Liver (tissue), 9 donors: ENCODE measurements around the gene SNAI1. TPM values are rescaled to one million over a fixed set of nuclear protein-coding genes. Genes with fewer than 3 reads are reported as not detected.

Source experiments
- DNase-seq: peaks from one replicate; pipeline ENCODE4 v3.0.0-alpha.2; 2017; ENCODE audit warnings: low spot score
- H3K27ac ChIP-seq, 2 donors: one replicate each; pipeline ENCODE4 v1.7.0; 2013; ENCODE audit warnings: inconsistent platforms in 2 of 2, low read length in 2 of 2, control low read depth in 1 of 2, low read depth in 1 of 2, mild to moderate bottlenecking in 1 of 2
- H3K27me3 ChIP-seq, 4 donors: one replicate each; pipeline versions ENCODE4 v1.6.1 to v1.7.0; 2013; ENCODE audit warnings: low read length in 3 of 4, inconsistent platforms in 1 of 4, mild to moderate bottlenecking in 1 of 4, moderate library complexity in 1 of 4; ENCODE audit not compliant: control insufficient read depth in 4 of 4, insufficient read depth in 4 of 4
- H3K36me3 ChIP-seq, 4 donors: one replicate each; pipeline versions ENCODE4 v1.6.1 to v1.7.0; 2013; ENCODE audit warnings: low read length in 3 of 4, mild to moderate bottlenecking in 3 of 4, low read depth in 1 of 4, moderate library complexity in 1 of 4; ENCODE audit not compliant: control insufficient read depth in 4 of 4, insufficient read depth in 3 of 4
- H3K4me1 ChIP-seq, 4 donors: one replicate each; pipeline versions ENCODE4 v1.6.1 to v1.7.0; 2013; ENCODE audit warnings: low read length in 3 of 4, mild to moderate bottlenecking in 3 of 4, moderate library complexity in 1 of 4; ENCODE audit not compliant: control insufficient read depth in 4 of 4, insufficient read depth in 4 of 4
- H3K4me3 ChIP-seq, 3 donors: one replicate each; pipeline versions ENCODE4 v1.6.1 to v1.7.0; 2013; ENCODE audit warnings: low read length in 3 of 3, control low read depth in 1 of 3, low read depth in 1 of 3, mild to moderate bottlenecking in 1 of 3
- H3K9ac ChIP-seq, 2 donors: one replicate each; pipeline ENCODE4 v1.7.0; 2013; ENCODE audit warnings: low read length in 2 of 2, mild to moderate bottlenecking in 2 of 2, moderate library complexity in 2 of 2, control low read depth in 1 of 2, low read depth in 1 of 2
- H3K9me3 ChIP-seq, 4 donors: one replicate each; pipeline versions ENCODE4 v1.6.1 to v1.7.0; 2013; ENCODE audit warnings: low read length in 3 of 4; ENCODE audit not compliant: control insufficient read depth in 4 of 4
- ATF3 ChIP-seq: IDR thresholded peaks from 2 replicates; pipeline ENCODE4 v1.6.1; 2016; ENCODE audit warnings: antibody characterized with exemption
- CTCF ChIP-seq: fragments of 150-350 bp; IDR thresholded peaks from 2 replicates; pipeline ENCODE4 v1.5.1; 2017; ENCODE audit warnings: improper control_type of control experiment, low read depth, low read length; ENCODE audit not compliant: missing input control
- EGR1 ChIP-seq, 2 donors: IDR thresholded peaks; 2 replicates each; pipeline ENCODE4 v1.6.1; 2016 to 2018; ENCODE audit warnings: antibody characterized with exemption in 2 of 2, low read depth in 2 of 2
- FOXA1 ChIP-seq: IDR thresholded peaks from 2 replicates; pipeline ENCODE4 v1.6.1; 2016; ENCODE audit warnings: antibody characterized with exemption
- FOXA2 ChIP-seq: IDR thresholded peaks from 2 replicates; pipeline ENCODE4 v1.6.1; 2016; ENCODE audit warnings: antibody characterized with exemption
- GABPA ChIP-seq, 2 donors: IDR thresholded peaks in 1 of 2; conservative IDR thresholded peaks in 1 of 2; 2 replicates each; pipeline ENCODE4 v1.6.1; 2016; ENCODE audit warnings: antibody characterized with exemption in 2 of 2, mild to moderate bottlenecking in 1 of 2, moderate library complexity in 1 of 2
- HNF4A ChIP-seq, 2 donors: conservative IDR thresholded peaks; 2 replicates each; pipeline ENCODE4 v1.6.1; 2016; ENCODE audit warnings: antibody characterized with exemption in 2 of 2, mild to moderate bottlenecking in 2 of 2
- HNF4G ChIP-seq: IDR thresholded peaks from 2 replicates; pipeline ENCODE4 v1.6.1; 2016; ENCODE audit warnings: antibody characterized with exemption
- JUND ChIP-seq, 2 donors: IDR thresholded peaks; 2 replicates each; pipeline ENCODE4 v1.6.1; 2016; ENCODE audit warnings: antibody characterized with exemption in 2 of 2
- NR2F2 ChIP-seq: IDR thresholded peaks from 2 replicates; pipeline ENCODE4 v1.6.1; 2016; ENCODE audit warnings: antibody characterized with exemption
- RAD21 ChIP-seq, 2 donors: IDR thresholded peaks; 2 replicates each; pipeline ENCODE4 v1.6.1; 2016; ENCODE audit warnings: antibody characterized with exemption in 2 of 2, mild to moderate bottlenecking in 2 of 2
- REST ChIP-seq: IDR thresholded peaks from 2 replicates; pipeline ENCODE4 v1.6.1; 2016; ENCODE audit warnings: antibody characterized with exemption, mild to moderate bottlenecking
- RXRA ChIP-seq, 2 donors: IDR thresholded peaks; 2 replicates each; pipeline ENCODE4 v1.6.1; 2017 to 2018; ENCODE audit warnings: antibody characterized with exemption in 2 of 2, mild to moderate bottlenecking in 1 of 2
- SP1 ChIP-seq: IDR thresholded peaks from 2 replicates; pipeline ENCODE4 v1.6.1; 2018; ENCODE audit warnings: antibody characterized with exemption, mild to moderate bottlenecking
- TAF1 ChIP-seq: conservative IDR thresholded peaks from 2 replicates; pipeline ENCODE4 v1.6.1; 2016; ENCODE audit warnings: antibody characterized with exemption, mild to moderate bottlenecking
- YY1 ChIP-seq: IDR thresholded peaks from 2 replicates; pipeline ENCODE4 v1.6.1; 2016; ENCODE audit warnings: antibody characterized with exemption, mild to moderate bottlenecking
- ZBTB33 ChIP-seq: IDR thresholded peaks from 2 replicates; pipeline ENCODE4 v1.6.1; 2016; ENCODE audit warnings: antibody characterized with exemption
- WGBS: extraction: QIAGEN DNeasy Blood & Tissue Kit; methylation state at CpG from one replicate; pipeline ENCODE4 v1.1.7; 2013; 5-methylcytosine and 5-hydroxymethylcytosine counted together
- polyA plus RNA-seq, 2 donors: library from polyadenylated mRNA; stranded (reverse) in 1 of 2; unstranded in 1 of 2; fragments of 200-250 nt in 1 of 2; fragments of >200 nt in 1 of 2; fragmentation: Nextera tagmentation in 1 of 2; extraction: Ambion mirVana in 1 of 2; gene quantifications; one replicate each; pipeline versions ENCODE4 v1.2.1 to v1.2.3, GENCODE V29; 2013 to 2015
- total RNA-seq, 2 donors: library from RNA; depleted of rRNA; stranded (reverse); fragments of >200 nt; gene quantifications; one replicate each; pipeline ENCODE4 v1.2.3, GENCODE V29; 2014
- TF ChIP-seq, protein P1 (sequence below): IDR thresholded peaks from 2 replicates; pipeline ENCODE4 v1.6.1; 2016; ENCODE audit warnings: antibody characterized with exemption
- donor health status: healthy.
- donor health status: healthy.
- donor health status: healthy.
- donor health status: healthy.
- donor health status: healthy.

SNAI1 gene
- total and polyA plus RNA-seq, 4 donors = 0.28 to 3.4 (median 0.60) TPM

GRCh38 chr20:49970498-49970897 is 12.3 kb upstream of the SNAI1 start:
- Histone ChIP-seq H3K27ac (no peak overlapping the region), H3K9ac (no peak overlapping the region), H3K4me3 (no peak overlapping the region), H3K4me1 (no peaks in the 10 kb centered on the region), H3K9me3 (no peaks in the 10 kb centered on the region), H3K27me3 (no peaks in the 10 kb centered on the region), H3K36me3 (no peaks in the 10 kb centered on the region)
- 91% methylated on average over 8 of the region's 8 CpGs for WGBS
- DNase-seq = no peak
- TF ChIP-seq FOXA1 (no peak), HNF4G (no peak), ATF3 (no peak), TAF1 (no peak), FOXA2 (no peak), JUND (IDR thresholded peaks at IDR 0.05) (no peak), CTCF (no peak), ZBTB33 (no peak), EGR1 (IDR thresholded peaks at IDR 0.05; ENCODE audit: low read depth in 2 of 2) (no peak)
- TF ChIP-seq, protein P1, sequence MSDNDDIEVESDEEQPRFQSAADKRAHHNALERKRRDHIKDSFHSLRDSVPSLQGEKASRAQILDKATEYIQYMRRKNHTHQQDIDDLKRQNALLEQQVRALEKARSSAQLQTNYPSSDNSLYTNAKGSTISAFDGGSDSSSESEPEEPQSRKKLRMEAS = no peak

DNA sequence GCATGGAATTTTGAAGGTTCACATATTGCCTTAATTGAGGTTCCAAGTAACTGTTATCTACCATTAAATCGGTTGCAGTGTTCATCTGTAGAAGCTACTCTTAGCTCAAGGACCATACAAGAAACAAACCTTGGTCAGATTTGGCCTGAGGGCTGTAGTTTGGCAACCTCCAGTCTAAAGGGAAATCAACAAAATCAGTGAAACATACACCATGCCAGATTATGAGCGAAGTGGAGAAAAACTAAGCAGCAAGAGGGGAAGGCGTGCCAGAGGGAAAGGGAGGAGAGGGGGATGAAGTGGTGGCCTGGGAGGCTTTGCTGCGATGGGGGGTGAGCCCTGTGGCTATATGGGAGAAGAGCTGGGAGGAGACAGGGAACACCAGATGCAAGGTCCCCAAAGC is 8.8 kb upstream of the SNAI1 start:
- H3K27me3 ChIP-seq = no peaks in the 10 kb centered on the region
- 87% methylated on average over 4 of the region's 4 CpGs for WGBS
- no peaks in the 10 kb centered on the region for H3K9me3 ChIP-seq
- no peaks in the 10 kb centered on the region for H3K36me3 ChIP-seq
- no peak overlapping the region for H3K9ac ChIP-seq
- H3K4me3 ChIP-seq = no peak overlapping the region
- no peak overlapping the region for H3K27ac ChIP-seq
- no peak for TF ChIP-seq CTCF
- no peak for TF ChIP-seq RAD21 (IDR thresholded peaks at IDR 0.05)
- TF ChIP-seq FOXA1 = no peak
- TF ChIP-seq HNF4A (conservative IDR thresholded peaks at IDR 0.05) = no peak
- no peak for TF ChIP-seq REST
- no peak for TF ChIP-seq TAF1
- TF ChIP-seq JUND (IDR thresholded peaks at IDR 0.05) = no peak
- TF ChIP-seq NR2F2 = no peak
- no peak for TF ChIP-seq RXRA (IDR thresholded peaks at IDR 0.05)
- no peak for TF ChIP-seq FOXA2
- TF ChIP-seq EGR1 (IDR thresholded peaks at IDR 0.05; ENCODE audit: low read depth in 2 of 2) = no peak
- no peak for TF ChIP-seq HNF4G
- TF ChIP-seq, protein P1 = no peak
- no peak for TF ChIP-seq SP1
- no peak for TF ChIP-seq ATF3
- TF ChIP-seq ZBTB33 = no peak
- TF ChIP-seq YY1 = no peak
- TF ChIP-seq GABPA (IDR thresholded peaks at IDR 0.05 in 1 of 2, conservative IDR thresholded peaks at IDR 0.05 in 1 of 2) = no peak
- H3K4me1 ChIP-seq = peaks cover 0 to 2% (median 0%) of the 10 kb centered on the region in 4 donors
- no peak for DNase-seq
